GM23248 (cell line): ENCODE data around the gene ABCG2.

Source experiments
- EZH2 ChIP-seq: fragments of 200-600 bp; sonication (generic); IDR thresholded peaks from 2 replicates; pipeline ENCODE4 v1.6.1; 2018; ENCODE audit warnings: antibody characterized with exemption, mild to moderate bottlenecking; ENCODE audit not compliant: insufficient read depth, poor library complexity, severe bottlenecking
- EZH2phosphoT487 ChIP-seq: fragments of 200-600 bp; sonication (generic); IDR thresholded peaks from 2 replicates; pipeline ENCODE4 v1.6.1; 2018; ENCODE audit warnings: antibody characterized with exemption, moderate library complexity, mild to moderate bottlenecking, low read depth; ENCODE audit not compliant: insufficient read depth

GRCh38 chr4:88064410-88064809 lies 94.0 kb downstream of the ABCG2 start:
- TF ChIP-seq EZH2 (no peak), EZH2phosphoT487 (no peak)
